ENCODE measurements around the gene SLC43A2.

The SLC43A2 gene

DNA sequence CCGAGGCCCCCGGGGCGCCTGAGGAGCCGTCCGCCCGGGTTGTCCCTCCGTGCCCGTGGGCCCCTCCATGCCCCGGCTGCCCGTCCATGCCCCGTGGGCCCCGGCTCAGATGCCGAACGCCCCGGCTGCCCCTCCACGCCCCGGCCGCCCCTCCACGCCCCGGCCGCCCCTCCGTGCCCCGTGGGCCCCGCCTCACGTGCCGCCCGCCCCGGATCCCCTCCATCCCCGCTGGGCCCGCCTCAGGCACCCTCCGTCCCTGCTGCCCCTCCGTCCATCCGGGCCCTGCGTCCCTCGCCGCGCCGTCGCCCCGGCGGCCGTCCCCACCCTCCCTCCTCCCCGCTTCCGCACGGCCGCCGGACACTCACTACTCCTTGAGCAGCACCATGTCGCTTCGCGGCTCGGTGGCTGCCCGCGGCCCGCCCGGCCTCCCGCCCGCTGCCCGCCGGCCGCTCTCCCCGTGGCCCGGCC lies 66.4 kb downstream of the SLC43A2 start:
- TF ChIP-seq, protein P1, sequence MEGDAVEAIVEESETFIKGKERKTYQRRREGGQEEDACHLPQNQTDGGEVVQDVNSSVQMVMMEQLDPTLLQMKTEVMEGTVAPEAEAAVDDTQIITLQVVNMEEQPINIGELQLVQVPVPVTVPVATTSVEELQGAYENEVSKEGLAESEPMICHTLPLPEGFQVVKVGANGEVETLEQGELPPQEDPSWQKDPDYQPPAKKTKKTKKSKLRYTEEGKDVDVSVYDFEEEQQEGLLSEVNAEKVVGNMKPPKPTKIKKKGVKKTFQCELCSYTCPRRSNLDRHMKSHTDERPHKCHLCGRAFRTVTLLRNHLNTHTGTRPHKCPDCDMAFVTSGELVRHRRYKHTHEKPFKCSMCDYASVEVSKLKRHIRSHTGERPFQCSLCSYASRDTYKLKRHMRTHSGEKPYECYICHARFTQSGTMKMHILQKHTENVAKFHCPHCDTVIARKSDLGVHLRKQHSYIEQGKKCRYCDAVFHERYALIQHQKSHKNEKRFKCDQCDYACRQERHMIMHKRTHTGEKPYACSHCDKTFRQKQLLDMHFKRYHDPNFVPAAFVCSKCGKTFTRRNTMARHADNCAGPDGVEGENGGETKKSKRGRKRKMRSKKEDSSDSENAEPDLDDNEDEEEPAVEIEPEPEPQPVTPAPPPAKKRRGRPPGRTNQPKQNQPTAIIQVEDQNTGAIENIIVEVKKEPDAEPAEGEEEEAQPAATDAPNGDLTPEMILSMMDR (IDR thresholded peaks at IDR 0.05; ENCODE audit: low read depth, low read length) = no peak
- DNase-seq (ENCODE audit: extremely low read depth, low read depth) = no peak

DNA sequence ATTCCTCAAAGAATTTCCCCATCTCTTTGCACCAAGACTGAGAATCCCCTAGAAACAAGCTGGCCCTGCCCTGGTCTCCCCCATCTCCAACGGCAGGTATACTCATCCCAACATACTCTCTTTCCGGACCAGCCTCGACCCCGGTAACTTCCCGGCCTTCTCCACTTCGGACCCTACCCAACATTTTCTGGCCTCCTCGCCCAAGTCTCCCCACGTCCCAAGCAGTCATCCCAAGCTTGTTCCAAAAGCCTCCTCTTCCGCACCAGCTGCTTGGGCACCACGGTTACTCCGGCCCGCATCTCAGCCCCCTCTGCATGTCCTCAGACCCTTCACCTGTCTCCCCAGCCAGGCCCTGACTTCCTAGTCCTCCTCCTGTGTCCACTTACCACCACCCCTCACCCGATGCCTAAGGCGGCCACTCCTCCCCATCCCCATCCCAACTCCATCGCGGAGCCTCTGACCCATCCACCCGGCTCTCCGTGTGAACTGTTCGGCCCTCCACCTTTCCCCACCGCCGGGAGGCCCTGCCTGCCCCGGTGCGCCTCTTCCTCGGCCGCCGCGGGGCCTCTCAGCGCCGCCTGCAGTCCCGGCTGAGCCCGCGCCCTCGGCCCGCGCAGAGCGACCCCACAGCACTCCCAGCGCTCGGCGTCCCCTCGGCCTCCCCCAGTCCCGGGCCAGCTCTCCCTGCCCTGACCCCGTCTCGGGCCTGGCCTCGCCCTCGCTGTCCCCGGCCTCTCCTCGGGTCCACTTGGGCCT lies 67.0 kb downstream of the SLC43A2 start:
- DNase-seq (ENCODE audit: extremely low read depth, low read depth) = no peak
- TF ChIP-seq, protein P1 (IDR thresholded peaks at IDR 0.05; ENCODE audit: low read depth, low read length) = peak; percentile 8

DNA sequence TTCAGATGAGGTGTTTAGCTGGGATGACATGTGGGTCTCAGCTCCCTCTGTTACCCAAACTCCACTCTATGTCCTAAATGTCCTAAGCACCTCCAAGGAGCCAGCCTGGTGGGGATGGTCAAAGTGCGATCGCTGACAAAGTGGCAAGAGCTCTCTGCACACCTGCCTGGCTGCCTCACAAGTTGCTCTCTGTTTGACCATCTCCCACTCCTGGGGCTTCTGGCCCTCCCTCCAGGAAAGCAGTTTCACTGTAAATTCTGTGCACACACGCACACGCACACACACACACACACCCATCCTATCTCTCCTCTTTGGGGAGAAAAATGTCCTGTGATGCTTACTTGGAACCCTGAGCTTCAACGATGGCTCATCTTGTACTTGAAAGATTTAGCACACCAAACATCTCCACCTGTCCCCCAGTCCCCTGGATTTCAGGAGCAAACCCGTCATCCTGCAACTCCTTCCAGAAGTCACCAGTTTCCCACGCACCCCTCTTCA lies 67.7 kb downstream of the SLC43A2 start:
- TF ChIP-seq, protein P1 (IDR thresholded peaks at IDR 0.05; ENCODE audit: low read depth, low read length) = no peak
- no peak for DNase-seq (ENCODE audit: extremely low read depth, low read depth)

DNA sequence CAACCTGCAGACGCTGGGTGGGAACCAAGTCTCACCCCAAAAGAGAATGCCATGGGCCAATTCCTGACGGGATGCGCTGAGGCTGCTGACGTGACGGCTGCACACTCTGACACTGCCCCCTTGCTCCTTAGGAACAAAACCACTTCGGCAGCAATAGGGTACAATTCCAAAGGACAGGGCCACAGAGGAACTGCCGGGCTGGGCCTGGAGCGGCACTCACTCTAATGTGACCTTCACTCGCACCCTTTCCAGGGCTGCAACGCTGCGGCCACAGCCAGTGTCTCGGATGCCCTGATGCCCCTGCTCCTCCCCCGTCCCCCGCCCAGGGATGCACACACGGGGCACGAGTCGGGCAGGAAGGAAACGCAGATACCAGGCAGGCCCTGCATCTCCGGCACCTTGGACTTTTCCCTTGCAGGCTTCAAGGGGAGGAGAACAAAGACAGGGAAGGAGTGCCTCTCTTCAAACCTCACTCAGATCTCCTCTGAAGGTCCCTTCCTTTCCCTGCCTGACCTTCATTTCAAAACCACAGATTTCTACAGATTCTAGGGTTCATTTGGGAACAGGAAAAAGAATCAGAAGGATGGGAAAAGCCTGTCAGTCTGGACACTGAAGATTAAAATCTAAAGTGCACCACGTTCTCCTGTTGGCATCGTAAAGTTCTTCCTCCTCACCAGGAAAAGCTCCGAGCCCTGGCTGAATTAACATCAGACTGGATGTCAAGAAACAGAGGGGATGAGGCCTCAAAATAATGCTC lies 68.4 kb downstream of the SLC43A2 start:
- TF ChIP-seq, protein P1 (IDR thresholded peaks at IDR 0.05; ENCODE audit: low read depth, low read length) = no peak
- DNase-seq (ENCODE audit: extremely low read depth, low read depth) = no peak

DNA sequence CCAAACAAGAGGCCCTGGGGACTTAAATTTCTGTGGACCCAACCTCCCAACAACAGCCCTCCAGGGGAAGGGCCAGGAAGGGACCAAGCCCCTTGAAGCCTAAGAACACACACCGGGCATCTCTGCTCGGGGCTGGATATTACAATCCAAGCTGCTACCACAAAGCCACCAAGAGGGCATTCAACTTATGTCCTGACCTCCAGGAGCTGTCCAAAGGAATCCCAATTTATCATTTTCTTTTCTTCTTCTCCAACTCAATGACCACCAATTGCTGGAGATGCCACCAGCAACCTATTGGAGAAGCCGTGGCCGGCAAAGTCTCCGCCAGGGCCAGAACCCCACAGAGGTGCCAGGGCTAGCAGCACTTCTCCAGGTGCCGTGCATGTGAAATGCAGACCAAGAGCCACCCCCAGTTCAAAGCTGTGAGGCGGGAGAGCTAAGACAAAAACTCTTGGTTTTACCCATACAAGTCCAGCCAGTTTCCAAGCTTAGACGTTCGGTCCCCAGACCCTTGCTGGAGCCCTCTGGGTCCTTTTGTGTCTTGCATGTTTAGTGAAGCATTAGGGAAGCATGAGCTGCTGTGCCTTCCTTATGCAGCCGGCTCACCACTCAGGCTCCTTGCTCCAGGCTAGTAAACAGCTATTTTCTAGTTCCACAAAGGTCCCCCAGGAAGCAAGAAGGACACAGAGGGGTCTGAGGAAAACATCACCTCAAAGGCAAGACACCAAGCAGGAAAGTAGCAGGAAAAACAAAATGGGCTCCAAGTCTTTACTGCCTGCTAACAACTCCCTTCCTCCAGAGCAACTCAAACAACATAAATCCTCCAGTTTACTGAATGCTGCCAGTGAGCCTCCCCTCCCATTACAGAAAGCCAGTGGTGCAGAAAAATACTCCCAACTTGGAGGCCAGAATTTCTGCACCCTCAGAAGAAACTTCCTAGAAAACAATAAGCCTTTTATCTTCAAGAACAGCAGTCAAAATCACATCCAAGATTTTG lies 69.3 kb downstream of the SLC43A2 start:
- TF ChIP-seq, protein P1 (IDR thresholded peaks at IDR 0.05; ENCODE audit: low read depth, low read length) = no peak
- no peak for DNase-seq (ENCODE audit: extremely low read depth, low read depth)

DNA sequence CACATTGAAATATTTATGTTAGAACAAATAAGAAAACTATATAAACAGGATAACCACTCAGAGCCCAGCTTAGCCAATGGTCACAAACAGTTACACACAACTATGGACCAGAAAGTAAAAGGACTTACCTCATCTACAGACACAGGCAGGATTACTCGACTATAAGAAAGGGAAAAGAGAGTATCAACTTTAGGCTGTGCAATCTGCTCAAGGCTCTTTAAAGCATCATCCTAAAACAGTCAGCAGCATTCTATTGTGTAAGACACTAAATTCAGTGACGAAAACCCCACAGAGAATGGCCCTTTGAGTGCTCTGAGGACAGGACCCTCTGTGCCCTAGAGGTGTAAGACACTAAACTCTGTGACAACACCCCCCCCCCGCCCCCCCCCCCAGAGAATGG lies 70.2 kb downstream of the SLC43A2 start:
- TF ChIP-seq, protein P1 (IDR thresholded peaks at IDR 0.05; ENCODE audit: low read depth, low read length) = no peak
- no peak for DNase-seq (ENCODE audit: extremely low read depth, low read depth)
